Neural cell (in vitro differentiated cells): ENCODE data around the gene EVL.

Source experiments
- EZH2 ChIP-seq: fragments of 200-600, 300-800 bp; shearing (Covaris generic), sonication (generic); IDR thresholded peaks from 2 replicates; pipeline ENCODE4 v1.6.1; 2014; ENCODE audit warnings: antibody characterized with exemption, low read length, borderline replicate concordance, mild to moderate bottlenecking; ENCODE audit not compliant: insufficient read depth, poor library complexity, severe bottlenecking
- POLR2AphosphoS5 ChIP-seq: IDR thresholded peaks from 2 replicates; pipeline ENCODE4 v1.6.1; 2012
- RAD21 ChIP-seq: fragments of 450-650 bp; conservative IDR thresholded peaks from 2 replicates; pipeline ENCODE4 v1.6.1; 2014; ENCODE audit warnings: antibody characterized with exemption, mild to moderate bottlenecking, moderate library complexity
- TF ChIP-seq, protein P1 (sequence below): fragments of 450-650 bp; IDR thresholded peaks from 2 replicates; pipeline ENCODE4 v1.5.1; 2014; ENCODE audit warnings: antibody characterized with exemption, mild to moderate bottlenecking, moderate library complexity; ENCODE audit not compliant: poor library complexity, severe bottlenecking

DNA sequence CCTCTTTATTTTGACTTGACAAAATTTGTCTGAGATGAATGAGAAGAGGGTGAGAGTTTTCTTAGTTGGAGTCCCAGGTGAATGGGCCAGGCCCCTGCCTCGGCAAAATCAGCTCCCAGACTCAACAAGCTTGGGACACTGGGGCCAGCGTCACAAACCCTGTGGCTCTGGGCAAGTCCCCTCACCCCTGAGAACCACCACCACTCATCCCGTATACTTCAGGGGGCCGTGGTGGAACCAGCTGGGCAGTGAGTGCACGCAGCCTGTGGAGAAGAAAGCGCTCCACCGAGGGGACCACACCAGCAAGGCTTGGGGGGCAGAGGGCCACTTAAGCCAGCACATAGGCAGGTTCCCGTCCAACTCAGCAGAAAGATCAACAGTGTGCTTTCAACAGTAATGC lies 54.0 kb downstream of the EVL start:
- TF ChIP-seq, protein P1, sequence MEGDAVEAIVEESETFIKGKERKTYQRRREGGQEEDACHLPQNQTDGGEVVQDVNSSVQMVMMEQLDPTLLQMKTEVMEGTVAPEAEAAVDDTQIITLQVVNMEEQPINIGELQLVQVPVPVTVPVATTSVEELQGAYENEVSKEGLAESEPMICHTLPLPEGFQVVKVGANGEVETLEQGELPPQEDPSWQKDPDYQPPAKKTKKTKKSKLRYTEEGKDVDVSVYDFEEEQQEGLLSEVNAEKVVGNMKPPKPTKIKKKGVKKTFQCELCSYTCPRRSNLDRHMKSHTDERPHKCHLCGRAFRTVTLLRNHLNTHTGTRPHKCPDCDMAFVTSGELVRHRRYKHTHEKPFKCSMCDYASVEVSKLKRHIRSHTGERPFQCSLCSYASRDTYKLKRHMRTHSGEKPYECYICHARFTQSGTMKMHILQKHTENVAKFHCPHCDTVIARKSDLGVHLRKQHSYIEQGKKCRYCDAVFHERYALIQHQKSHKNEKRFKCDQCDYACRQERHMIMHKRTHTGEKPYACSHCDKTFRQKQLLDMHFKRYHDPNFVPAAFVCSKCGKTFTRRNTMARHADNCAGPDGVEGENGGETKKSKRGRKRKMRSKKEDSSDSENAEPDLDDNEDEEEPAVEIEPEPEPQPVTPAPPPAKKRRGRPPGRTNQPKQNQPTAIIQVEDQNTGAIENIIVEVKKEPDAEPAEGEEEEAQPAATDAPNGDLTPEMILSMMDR: no peak
- TF ChIP-seq RAD21 (no peak), POLR2AphosphoS5 (no peak), EZH2 (no peak)
